Stimulated activated CD4-positive, alpha-beta T cell treated with anti-CD3 and anti-CD28 coated beads, Interleukin-2, amount 100 ng/mL, for 4 hours (primary cell): ENCODE measurements around the gene TAF4.
"Not testable (repeated sequence)": the region's sequence is repeated elsewhere in the genome, so short reads cannot be mapped to it uniquely, and the experiment has no call there.

Experiments used
- DNase-seq: peaks from one replicate; pipeline ENCODE4 v3.0.0-alpha.2; 2020; ENCODE audit warnings: low read depth

TAF4 gene

DNA sequence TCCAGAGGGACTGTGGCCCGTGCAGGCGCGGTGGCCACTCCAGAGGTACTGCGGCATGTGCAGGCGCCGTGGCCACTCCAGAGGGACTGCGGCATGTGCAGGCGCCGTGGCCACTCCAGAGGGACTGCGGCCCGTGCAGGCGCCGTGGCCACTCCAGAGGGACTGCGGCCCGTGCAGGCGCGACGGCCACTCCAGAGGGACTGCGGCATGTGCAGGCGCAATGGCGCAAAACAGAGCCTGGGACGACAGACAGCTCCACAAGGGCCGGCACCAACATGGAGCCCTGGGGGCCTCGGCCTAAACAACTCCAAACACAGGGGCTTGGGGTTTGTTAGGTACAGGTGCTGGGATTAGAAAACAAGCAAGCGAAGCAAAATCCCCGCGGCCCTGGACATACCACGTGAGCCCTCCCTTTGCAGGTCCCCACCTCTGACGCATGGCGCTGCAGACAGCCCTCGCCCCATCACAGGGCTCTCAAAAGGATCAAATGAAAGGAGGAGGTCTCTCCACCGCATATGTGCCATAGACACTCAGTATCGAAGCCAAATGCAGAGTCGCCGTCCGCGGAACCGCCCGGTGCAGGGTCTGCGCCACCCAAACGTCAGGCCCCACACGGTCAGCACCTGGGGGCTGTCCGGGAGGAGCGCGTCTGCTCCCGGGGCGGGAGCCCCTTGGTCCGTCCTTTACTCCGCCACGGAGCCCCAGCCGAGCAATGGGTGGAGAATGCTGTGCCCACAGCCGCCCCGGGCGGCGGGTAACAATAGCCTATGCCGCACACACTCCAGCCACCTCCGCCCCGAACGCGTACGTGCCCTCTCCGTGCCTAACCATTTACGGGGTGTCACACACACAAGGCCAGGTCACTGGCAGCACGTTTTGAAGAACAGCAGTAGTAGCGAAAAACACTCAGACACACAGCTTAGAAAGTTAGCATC, 85.7 kb downstream of the TAF4 start:
- DNase-seq, result no peak

DNA sequence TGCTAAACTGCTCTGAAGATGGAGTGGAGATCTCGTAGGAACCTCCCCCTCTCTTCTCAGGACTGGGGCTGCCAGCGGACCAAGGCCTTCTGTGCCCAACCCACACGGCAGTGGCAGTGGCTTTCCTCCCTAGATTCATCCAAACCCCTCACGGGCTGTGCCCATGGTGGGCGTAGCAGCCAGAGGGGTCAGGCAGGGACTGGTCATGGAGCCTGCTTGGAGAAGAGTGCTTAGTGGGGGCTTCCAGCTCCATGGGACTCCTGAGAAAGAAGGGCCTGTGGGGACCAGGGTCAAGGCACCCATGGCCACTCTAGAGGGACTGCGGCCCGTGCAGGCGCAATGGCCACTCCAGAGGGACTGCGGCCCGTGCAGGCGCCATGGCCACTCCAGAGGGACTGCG, 86.6 kb downstream of the TAF4 start:
- DNase-seq, result no peak

DNA sequence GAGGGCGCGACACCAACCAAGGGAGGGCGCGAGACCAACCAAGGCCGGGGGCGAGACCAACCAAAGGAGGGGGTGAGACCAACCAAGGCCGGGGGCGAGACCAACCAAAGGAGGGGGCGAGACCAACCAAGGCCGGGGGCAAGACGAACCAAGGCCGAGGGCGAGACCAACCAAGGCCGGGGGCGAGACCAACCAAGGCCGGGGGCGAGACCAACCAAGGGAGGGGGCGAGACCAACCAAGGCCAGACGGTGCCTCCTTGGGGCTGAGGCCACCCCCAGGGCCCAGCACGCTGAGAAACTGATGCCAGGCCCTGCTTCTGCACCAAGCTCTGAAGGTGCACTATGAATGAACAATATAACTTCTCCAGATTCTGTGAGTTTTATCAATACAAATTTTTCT, 87.2 kb downstream of the TAF4 start:
- no peak for DNase-seq

DNA sequence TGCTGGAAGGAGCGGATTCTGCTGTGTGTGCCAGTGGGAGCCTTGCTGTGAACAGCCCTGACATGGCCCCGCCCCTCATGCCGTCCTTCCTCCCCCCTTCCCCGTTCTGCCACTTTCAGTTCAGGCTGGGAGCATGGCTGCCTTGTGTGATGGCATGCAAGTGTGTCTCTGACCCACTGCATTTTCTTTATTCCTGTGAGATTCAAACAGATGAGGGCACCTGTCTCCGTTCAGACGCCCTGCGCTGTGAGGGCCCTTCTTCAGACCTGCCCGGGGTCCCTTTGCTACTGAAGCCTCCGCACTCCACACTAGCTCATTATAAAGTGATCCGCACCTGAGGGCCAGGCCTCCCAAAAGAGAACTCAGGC, 88.3 kb downstream of the TAF4 start:
- DNase-seq, result no peak

DNA sequence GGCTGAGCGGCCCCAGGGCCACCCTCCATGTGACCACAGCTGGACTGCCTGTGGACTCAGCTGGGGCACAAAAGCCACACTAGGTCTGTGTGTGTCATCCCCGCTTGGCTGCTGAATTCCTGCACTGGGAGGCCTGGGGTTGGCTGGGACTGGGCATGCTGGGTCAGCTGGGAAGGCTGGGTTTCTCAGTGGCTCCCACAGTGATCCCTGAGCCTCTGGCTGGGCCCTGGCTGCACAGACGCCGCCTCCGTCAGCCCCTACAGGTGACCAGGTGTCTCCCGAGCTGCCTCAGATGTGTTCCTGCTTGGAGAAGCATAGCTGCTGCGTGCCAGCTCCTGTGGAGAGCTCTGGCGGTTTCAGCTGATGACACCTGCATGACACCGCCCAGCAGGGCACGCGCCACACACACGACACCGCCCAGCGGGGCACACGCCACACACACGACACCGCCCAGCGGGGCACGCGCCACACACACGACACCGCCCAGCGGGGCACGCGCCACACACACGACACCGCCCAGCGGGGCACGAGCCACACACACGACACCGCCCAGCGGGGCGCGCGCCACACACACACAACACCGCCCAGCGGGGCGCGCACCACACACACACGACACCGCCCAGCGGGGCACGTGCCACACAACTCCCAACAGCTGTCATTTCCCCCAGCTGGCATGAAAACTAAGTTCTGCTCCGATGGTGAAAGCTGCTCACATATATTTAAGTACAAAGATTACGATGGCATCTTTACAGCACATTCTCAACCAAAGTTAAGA, 88.8 kb downstream of the TAF4 start:
- no peak for DNase-seq

DNA sequence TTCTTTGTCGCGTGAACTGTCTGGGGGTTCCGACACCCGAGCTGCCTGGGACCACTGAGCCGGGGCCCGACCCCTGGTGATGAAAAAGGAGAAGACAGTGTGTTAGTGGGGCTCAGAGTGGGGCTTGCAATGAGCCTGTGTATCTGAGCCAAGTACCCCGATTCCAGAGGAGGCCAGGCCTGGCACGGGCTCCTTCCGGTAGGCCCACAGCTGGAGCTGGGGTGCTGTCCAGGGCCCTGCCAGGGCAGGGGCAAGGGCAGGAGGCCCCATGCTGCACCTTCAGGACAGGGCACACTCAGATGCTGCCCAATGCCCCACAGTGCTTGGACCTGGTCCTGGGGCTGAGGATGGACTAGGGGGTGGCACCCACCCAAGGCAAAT, 89.4 kb downstream of the TAF4 start:
- DNase-seq, result no peak

DNA sequence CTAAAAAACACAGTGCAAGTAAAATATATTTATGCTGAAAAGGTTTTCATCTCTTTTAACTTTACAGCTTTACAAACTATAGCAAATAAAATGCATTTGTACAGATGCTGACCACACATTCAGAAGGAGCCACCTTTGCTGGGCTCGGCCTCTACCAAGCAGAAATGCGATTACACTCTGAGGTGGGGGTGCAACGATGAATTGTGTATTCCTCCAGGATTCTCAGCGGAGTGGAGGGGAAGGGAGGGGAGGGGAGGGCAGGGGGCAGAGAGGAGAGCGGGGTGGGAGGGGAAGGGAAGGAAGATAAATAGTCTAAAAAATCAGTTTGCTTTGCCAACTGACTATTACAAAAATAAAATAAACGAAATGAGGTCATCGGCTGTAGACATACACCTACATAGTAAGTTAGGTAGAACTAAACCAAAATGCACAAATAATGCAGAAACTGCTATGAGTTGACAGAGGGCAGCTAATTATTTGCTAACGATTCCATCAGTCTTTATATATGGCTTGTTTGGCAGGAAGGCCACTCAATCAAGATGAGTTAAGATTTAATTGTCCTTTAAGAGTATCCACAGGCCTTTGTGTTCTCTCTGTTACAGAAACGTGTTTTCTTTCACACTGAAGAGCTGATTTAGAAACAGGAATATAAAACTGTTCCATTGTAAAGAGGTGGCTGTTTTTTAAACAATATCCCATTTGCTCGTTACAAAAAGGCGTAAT, 90.1 kb downstream of the TAF4 start:
- no peak for DNase-seq

DNA sequence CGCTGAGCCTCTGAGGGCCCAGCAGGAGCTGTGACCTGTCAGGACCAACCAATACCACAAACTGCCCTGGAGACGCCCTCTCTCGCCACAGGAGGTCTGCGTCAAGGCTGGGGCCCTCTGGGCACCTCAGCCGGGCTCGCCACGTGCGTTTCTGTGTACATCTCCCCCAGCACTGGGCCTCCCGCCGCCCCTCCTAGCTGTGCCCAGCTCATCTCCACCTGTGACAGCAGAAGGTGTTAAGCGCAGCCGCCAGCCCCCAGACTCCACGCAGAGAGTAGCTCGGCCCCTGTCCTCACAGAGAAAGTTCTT, 91.4 kb downstream of the TAF4 start:
- no peak for DNase-seq

DNA sequence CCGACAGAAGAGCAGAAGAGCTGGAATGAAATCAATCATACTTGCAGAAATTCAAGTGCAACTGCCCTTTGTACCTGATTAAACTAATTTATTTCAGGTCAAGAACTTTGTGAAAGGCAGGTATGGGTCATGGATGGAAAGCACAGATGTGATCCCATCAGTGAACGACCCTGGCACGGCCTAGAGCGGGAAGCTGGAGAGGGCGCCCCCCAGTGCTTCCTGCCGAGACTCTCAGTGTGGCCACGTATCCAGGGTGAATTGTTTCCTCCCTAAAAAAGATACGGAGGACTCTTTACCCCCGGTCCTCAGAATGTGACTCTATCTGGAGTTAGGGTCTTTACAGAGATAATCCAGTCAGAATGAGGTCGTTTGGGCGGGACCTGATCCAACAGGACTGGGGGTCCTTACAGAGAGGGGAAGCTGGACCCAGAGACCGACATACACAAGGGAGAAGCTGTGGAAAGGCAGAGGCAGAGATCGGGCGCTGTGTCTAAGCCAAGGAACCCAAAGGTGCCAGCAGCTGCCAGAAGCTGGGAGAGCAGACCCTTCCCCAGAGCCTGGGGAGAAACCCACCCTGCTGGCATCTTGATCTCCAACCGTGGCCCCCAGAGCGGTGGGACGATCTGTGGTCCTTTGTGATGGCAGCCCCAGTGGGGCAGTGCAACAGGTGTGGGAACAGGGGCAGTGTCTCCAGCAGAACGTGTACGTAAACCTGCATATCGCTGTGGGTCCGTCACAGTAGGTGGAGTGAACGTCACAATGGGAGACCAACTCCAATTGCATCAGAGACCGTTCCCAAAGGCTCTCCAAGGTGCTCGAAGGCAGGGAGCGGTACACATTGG, 91.9 kb downstream of the TAF4 start:
- DNase-seq, result no peak

DNA sequence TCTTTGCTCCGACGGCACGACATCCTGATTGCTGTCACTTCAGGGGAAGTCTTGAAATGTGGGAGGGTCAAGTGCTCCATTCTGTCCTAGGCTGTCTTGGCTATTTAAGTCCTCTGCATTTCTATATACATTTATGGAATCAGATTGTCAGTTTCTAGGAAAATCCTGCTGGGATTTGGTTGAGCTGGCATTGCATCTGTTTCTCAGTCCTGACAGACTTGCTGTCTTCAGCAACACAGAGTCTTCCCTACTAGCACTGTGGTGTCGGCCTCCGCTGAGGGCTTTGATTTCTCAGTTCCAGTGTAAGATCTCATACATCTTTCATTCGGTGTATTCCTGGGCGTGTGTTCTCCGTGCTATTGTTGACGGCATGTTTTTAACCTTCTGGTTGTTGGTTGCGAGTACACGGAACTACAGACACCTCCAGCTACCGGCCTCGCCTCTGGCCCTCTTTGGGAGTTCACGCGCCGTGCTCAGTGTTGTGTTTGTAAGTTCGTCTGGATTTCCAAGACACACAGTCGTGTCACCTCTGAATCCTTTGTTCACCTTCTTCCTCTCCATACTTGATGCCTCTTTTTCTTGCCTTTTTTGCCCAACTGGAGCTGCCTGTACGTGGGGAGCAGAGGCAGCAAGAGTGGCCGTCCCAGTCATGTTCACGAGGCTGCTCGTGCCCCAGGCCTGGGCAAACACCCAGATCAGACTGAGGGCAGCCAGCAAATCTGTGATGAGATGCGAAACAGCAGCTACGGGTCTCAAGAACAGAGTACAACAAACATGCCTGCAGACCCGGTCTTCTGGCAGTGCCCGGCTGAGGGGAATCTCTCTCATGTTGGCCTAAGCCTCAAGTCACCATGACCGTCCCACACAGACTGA, 92.8 kb downstream of the TAF4 start:
- DNase-seq, result no peak

DNA sequence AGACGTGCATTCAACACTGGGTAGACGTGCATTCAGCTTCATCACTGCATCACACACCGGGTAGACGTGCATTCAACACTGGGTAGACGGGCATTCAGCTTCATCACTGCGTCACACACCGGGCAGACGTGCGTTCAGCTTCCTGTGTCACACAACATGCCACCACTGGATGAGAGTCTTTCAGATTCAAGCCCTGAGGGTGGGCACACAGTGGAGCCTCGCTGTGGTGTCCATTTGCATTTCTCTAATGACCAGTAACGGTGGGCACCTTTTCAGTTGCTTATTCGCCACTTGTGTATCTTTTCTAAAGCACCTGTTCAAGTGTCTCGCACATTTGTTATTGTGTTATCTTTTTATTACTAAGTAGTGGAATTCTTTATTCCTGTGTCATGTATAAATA, 94.1 kb downstream of the TAF4 start:
- DNase-seq, result not testable (repeated sequence)

DNA sequence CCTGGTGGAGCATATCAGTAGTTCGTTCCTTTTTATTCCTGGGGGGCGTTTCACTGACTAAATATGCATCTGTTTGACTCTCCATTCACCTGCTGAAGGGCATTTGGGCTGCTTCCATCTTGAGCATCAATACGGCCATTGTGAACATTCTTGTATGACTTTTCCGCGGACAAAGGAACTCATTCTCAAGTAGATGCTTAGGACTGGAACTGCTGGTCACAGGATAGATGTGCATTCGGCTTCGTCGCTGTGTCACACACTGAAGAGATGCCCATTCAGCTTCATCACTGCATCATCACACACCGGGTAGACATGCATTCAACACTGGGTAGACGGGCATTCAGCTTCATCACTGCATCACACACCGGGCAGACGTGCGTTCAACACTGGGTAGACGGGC, 95.3 kb downstream of the TAF4 start:
- no peak for DNase-seq

DNA sequence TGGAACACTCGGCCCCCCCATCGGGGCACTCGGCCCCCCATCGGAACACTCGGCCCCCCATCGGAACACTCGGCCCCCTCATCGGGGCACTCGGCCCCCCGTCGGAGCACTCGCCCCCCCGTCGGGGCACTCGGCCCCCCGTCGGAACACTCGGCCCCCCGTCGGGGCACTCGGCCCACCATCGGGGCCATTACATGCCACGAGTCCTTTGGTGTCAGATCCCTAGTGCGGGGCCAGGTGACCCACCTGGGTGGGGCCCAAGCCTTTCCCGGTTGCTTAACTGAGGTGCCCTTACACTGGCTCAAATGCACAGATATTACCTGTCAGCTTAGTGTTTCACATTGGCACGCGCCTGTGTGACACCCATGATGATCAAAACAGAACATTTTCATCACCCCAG, 95.9 kb downstream of the TAF4 start:
- no peak for DNase-seq

DNA sequence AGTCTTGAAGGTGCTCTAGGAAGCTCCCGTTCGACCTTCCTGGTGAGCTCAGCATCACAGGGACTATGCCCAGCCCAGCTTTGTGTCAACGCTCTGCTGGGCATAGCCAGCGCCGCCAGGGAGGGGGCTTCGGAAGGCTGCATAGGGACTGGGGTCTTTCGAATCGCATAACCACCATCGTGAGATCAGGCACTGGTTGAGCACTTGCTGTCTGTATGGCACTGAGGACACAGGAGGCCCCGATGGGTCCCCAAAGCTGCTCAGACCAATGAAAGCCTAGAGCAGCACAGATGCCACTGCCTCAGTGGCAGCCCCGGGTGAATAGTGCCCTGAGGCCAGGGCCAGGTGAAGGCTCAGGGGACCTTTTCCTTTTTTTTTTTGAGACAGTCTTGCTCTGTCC, 96.7 kb downstream of the TAF4 start:
- DNase-seq, result no peak

DNA sequence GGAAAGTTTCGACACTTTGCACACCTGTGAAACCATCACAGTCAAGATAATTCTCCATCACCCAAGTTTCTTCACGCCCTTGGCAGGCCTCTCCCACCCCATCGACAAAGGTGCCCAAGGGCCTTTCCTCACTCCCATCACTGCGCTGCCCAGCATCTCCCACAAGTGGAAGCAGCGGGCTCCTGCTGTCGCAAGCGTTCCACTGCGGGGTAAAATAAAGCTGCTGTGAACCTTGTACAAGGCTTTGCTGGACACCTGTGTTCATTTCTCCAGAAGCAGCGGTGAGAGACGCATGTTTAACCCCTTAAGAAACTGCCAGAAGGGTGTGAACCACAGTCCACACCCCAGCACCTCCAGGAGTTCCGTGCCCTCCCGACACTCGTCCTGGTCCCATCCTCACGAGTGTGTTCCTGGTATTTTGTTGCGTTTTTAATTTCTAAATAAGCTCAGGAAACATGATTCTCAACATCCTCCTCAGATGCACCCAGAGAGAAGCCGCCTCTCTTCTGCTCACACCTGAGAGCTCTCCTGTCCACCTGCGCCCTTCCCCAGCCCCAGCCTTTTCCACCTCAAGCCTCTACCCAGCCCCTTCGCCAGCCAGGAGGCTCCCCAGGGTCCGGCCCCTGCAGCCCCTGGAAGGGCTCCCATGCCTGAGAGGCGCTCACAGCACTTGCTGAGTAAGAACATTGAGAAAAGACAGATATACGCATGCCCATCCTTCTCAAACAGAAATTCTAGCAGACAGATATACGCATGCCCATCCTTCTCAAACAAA, 97.5 kb downstream of the TAF4 start:
- DNase-seq, result no peak

DNA sequence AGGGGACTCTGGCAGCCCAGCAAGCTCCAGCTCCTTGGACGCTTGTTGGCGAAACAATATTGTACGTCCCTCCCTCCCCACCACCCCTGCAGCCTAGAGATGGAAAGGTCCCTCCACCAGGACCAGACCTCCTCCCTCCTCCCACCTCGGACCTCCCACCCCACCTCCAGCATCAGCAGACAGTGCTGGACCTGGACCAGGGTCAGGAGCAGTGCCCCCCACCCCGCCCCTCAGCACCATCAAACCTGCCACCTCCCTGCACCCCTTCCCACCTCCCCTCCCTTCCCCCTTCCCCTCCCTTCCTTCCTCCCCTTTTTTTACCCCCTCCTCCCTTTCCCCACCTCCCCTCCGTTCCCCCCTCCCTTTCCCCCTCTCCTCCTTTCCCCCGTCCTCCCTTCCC, 98.4 kb downstream of the TAF4 start:
- no peak for DNase-seq

DNA sequence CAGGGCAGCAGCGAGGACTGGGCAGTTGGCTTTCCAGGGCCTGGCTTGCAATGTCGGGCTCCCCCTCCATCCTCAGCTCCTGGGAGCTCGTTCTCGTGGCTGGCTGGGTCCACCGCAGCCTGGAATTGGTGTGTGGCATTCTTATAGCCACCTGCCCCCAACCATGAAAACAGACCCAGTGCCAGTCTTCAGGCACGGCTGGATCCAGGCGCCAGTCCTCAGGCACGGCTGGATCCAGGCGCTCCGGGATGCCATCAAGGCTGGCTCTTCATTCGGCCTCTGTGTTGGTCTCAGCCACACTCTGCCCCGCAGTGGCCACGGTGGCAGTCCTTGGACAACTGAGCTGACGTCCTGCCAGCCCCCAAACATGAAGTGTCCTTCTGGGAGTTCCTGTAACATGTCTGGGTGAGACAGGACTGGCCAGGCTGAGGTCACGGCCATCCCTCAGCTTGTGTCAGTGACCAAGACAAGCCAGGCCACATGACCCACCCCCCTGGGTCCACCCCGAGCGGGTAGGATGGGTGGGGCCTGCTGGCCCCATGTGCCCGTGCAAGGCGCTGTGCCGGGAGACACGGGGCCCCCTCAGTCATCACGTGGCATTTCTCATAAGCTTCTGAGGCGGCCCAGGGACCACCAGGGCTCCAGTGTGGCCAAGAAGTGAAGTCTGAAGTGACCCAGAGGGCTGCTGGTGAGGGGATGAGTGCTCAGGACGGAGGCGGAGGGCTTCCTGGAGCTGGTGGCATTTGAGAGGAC, 99.0 kb downstream of the TAF4 start:
- DNase-seq, result no peak

DNA sequence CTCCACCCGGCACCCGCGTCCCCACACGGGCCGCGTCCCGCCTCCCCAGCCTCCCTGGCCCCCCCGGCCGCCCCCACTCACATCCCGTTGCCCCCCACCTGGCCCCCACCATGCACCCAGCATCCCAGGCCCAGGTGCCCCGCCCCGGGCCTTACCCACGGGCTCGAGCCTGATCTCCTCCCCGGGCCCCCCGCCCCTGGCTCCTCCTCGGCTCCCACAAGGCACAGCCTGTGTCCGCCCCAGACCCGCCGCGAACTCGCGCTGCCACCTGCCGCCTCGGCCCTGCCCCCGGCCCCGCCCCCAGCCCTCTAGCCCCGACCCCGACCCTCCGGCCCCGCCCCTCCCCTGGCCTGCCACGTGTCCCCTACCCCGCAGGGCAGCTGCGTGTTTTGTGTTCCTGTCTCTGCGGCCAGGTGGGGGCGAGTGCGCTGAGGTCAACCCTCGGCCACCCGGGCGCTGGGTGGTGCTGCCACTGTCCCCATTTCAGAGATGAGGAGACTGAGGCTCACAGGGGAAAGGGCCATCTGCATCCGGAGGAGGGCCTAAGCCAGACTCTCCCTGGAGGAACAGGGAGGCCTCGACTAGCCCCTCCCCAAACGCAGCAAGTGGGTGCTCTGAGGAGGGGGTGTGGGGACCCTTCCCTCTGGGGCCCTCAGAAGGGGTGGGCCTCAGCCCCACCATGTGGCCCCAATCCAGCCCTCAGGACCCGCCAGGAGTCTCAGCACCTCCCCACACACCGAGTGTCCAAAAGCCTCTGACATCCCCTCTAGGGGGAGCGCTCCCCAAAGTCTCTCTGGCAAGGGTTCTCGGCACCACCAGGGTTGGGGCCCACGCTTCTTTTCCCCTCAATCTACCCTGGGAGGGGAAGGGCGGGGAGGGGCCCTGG, 99.8 kb downstream of the TAF4 start:
- DNase-seq, result no peak
